ENCODE data around the gene NUP93. TPM values are rescaled to one million over a fixed set of nuclear protein-coding genes. Genes with fewer than 3 reads are reported as not detected.

NUP93 gene
- total RNA-seq, 1 experiment from 2014 or later = 165 TPM

- H4K20me1 ChIP-seq (ENCODE audit: control insufficient read depth, insufficient read depth, insufficient read length) = no peaks in the 10 kb centered on the region
- H2AFZ ChIP-seq (ENCODE audit: low read length) = no peak overlapping the region
- H4K5ac ChIP-seq (ENCODE audit: insufficient read length, low read depth, low read length) = no peak overlapping the region
- H3K27me3 ChIP-seq (ENCODE audit: insufficient read depth, low read length) = no peaks in the 10 kb centered on the region
- H2BK5ac ChIP-seq (ENCODE audit: insufficient read length, low read length) = no peak overlapping the region
- no peak overlapping the region for H3K56ac ChIP-seq (ENCODE audit: insufficient read length, low read depth, low read length)
- H2BK20ac ChIP-seq (ENCODE audit: low read depth, low read length, poor library complexity, severe bottlenecking) = no peak overlapping the region
- Mint-ChIP-seq H3K4me3 (no peak overlapping the region), H3K27ac (no peak overlapping the region), H3K9me3 (peaks cover 11% of the 10 kb centered on the region in 2 experiments), H3K36me3 (ENCODE audit: insufficient read depth in 1 of 3, low read depth in 3 of 3) (peaks cover 0 to 5% (median 5%) of the 10 kb centered on the region in 3 experiments; a peak in 4 of 7 replicates), H3K27me3 (ENCODE audit: low read depth) (peaks cover 8% of the 10 kb centered on the region), H3K4me1 (peaks cover 9% of the 10 kb centered on the region in 2 experiments)
- H3K4ac ChIP-seq (ENCODE audit: low read depth, low read length) = no peak overlapping the region
- H3K23ac ChIP-seq (ENCODE audit: insufficient read length, low read depth, low read length) = no peak overlapping the region
- H3T11ph ChIP-seq (ENCODE audit: low read length) = no peak overlapping the region
- no peak overlapping the region for H4K8ac ChIP-seq (replicated peaks; ENCODE audit: insufficient read length, low read depth, low read length)
- no peak overlapping the region for H3K18ac ChIP-seq (ENCODE audit: insufficient read length, low read depth, low read length)
- TF ChIP-seq, protein P1, sequence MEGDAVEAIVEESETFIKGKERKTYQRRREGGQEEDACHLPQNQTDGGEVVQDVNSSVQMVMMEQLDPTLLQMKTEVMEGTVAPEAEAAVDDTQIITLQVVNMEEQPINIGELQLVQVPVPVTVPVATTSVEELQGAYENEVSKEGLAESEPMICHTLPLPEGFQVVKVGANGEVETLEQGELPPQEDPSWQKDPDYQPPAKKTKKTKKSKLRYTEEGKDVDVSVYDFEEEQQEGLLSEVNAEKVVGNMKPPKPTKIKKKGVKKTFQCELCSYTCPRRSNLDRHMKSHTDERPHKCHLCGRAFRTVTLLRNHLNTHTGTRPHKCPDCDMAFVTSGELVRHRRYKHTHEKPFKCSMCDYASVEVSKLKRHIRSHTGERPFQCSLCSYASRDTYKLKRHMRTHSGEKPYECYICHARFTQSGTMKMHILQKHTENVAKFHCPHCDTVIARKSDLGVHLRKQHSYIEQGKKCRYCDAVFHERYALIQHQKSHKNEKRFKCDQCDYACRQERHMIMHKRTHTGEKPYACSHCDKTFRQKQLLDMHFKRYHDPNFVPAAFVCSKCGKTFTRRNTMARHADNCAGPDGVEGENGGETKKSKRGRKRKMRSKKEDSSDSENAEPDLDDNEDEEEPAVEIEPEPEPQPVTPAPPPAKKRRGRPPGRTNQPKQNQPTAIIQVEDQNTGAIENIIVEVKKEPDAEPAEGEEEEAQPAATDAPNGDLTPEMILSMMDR (conservative IDR thresholded peaks at IDR 0.05) = no peak
- H2BK120ac ChIP-seq (ENCODE audit: low read depth, low read length, poor library complexity, severe bottlenecking) = no peak overlapping the region
- no peak overlapping the region for H3K9ac ChIP-seq (ENCODE audit: extremely low read depth, insufficient read length, low read length)
- no peak overlapping the region for H4K91ac ChIP-seq (ENCODE audit: insufficient read length, low read depth, low read length)
- no peak overlapping the region for H3K14ac ChIP-seq (ENCODE audit: insufficient read depth, low read length)
- H2BK12ac ChIP-seq (ENCODE audit: insufficient read length, low read depth, low read length) = no peak overlapping the region
- H3K79me1 ChIP-seq (ENCODE audit: insufficient read depth, low read depth, low read length, poor library complexity, severe bottlenecking) = no peaks in the 10 kb centered on the region
- H3K79me2 ChIP-seq (ENCODE audit: insufficient read depth, low read length) = no peaks in the 10 kb centered on the region
- no peaks in the 10 kb centered on the region for H3K23me2 ChIP-seq (ENCODE audit: insufficient read length, low read depth, low read length, poor library complexity, severe bottlenecking)
- no peak for DNase-seq
- H3K9me3 ChIP-seq (ENCODE audit: control insufficient read depth, low read depth, low read length) = no peaks in the 10 kb centered on the region
- no peak overlapping the region for H2BK15ac ChIP-seq (ENCODE audit: low read depth, low read length)
- H2AK5ac ChIP-seq (ENCODE audit: insufficient read length, low read length) = no peak overlapping the region
- no peak overlapping the region for H3K4me2 ChIP-seq (ENCODE audit: insufficient read depth, insufficient read length, low read length)
- peaks cover 6% of the 10 kb centered on the region for H3K4me1 ChIP-seq (ENCODE audit: insufficient read depth, low read length)
- no peak overlapping the region for H3K27ac ChIP-seq (ENCODE audit: insufficient read length, low read depth, low read length)
- WGBS (ENCODE audit: extremely low coverage, insufficient read length, low lambda C conversion rate) = no CpG with 5 or more reads among the region's 5 CpGs
Observed at GRCh38 chr16:56697456-56698155, 32.3 kb upstream of the NUP93 start.

Measured in H9 (cell line).